Right lung (tissue), 5 donors: ENCODE results near the gene NOD2. TPM values are rescaled to one million over a fixed set of nuclear protein-coding genes. Genes with fewer than 3 reads are reported as not detected.

Experiments used
- DNase-seq, 2 donors: peaks; one replicate each; pipeline ENCODE4 v3.0.0-alpha.2; 2013
- polyA plus RNA-seq, 5 donors: library from polyadenylated mRNA; unstranded; fragments of 120-200 nt; gene quantifications; one replicate each; pipeline versions ENCODE4 v1.2.1 to v1.2.3, GENCODE V29; 2013; ENCODE audit warnings: inconsistent platforms in 1 of 5, low replicate concordance in 1 of 5; ENCODE audit not compliant: insufficient read length in 5 of 5, insufficient read depth in 1 of 5

The NOD2 gene
- polyA plus RNA-seq, 5 donors: 0.98 to 1.5 (median 1.0) TPM

- DNase-seq: peak; percentile 99 to 100
These were observed 48.6 kb downstream of the NOD2 start, which contains the start of gene CYLD for GRCh38 chr16:50741781-50742575. Gene CYLD, plus strand, starts transcription at chr16:50742086. Its CDS starts 7,613 bp downstream, at chr16:50749699.

DNA sequence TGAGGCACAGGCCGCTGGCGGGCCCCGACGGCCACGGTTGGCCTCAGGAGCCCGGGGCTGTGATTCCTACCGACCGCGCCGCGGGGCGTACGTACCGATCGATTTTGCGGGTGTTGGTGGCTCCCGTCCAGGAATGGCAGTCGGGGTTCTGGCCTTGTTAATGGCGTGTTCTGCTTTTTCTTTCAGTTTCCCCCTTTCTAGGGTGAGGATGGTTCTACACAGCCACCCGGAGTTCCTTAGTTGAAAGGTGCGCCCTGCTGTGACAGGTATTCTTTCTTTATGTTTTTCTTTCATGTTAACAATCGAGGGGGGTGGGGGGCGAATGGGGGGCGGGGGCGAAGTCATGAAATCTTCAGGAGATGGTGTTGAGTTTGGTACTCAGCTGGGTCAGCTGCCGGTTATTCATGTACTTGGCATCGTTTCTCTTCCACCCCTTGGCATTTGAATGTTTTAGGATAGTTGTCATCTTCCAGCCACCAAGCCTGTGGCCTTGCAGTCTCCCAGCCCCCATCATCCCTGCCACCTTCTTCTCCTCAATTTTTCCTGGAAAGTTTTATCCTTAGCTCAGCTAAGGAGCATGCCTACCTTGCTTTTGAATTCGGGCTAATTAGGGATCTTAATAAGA lies 49.3 kb downstream of the NOD2 start:
- DNase-seq: peak in 1 of 2 donors; percentile 28

GRCh38 chr16:50743581-50744225 lies 50.3 kb downstream of the NOD2 start:
- DNase-seq: no peak

DNA sequence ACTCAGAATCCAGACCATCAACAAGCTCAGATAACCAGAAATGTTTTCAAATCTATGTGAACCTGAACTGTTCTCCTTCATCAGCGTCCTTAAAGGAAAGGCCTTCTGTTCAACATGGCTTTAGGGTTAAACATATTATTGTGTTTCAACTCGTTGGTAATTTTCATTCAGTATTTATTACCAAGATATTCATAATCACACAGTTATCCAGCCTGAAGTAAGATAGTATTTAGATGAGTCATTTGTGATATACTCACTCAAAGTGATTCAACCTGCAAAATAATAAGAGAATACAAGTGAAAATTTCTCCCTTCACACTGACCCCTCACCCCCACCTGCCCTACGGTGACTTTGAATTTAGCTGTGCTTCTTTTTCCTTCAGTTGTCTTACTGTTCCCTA lies 51.5 kb downstream of the NOD2 start:
- DNase-seq: no peak

DNA sequence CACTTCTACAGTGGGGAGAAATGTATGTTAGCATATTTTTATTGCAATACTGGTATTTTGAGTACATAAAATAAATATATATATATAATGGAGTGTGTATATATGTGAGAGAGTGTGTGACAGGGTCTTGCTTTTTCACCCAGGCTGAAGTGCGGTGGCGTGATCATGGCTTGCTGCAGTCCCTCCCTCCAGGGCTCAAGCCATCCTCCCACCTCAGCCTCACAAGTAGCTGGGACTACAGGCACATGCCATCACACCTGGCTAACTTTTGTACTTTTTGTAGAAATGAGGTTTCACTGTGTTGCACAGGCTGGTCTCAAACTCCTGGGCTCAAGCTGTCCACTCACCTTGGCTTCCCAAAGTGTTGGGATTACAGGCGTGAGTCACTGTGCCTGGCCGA lies 52.5 kb downstream of the NOD2 start:
- no peak for DNase-seq

DNA sequence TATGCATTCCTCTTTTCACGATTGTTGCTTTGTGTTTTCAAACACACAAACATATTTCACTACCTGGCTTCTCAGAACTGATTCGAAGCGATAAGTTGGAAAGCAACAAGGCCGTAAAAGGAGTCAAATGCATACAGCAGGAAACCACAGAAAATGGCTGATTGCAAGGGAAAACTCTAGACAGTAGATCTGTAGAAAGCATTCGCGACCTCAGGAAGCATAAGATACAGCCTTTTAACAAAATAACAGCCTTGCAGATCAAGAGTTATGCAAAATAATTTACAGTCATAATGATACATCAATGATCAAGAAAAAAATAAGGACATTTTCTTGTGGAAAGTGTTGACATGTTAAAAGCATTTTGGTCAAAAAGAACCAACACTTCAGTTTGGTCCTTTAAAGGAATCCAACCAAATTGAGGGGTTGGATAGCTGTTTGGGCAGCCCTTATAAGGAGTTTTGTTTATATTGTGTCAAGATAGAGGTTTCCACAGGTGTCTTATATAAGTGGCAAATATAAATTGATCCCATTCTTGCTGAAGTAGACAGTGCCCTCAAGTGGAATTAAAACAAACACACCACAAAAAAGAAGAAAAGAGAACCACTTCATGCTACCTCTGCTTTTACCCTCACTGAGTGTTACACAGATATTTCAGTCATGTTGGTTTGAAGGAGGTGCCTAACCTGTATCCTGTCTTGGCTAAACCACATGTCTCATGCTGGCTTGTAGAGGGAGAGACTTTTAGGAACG lies 54.0 kb downstream of the NOD2 start:
- DNase-seq: peak in 1 of 2 donors; percentile 12

DNA sequence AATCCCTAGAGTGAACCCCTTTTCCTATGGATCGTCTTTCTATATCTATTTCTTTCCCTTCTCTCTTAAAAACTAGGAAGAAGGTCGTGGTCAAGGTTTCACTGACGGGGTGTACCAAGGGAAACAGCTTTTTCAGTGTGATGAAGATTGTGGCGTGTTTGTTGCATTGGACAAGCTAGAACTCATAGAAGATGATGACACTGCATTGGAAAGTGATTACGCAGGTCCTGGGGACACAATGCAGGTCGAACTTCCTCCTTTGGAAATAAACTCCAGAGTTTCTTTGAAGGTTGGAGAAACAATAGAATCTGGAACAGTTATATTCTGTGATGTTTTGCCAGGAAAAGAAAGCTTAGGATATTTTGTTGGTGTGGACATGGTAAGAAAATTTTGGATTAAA lies 58.1 kb downstream of the NOD2 start:
- DNase-seq: no peak

GRCh38 chr16:50752471-50753235 lies 59.2 kb downstream of the NOD2 start:
- DNase-seq: no peak

- no peak for DNase-seq
These were observed 63.1 kb downstream of the NOD2 start for GRCh38 chr16:50756473-50756872.

DNA sequence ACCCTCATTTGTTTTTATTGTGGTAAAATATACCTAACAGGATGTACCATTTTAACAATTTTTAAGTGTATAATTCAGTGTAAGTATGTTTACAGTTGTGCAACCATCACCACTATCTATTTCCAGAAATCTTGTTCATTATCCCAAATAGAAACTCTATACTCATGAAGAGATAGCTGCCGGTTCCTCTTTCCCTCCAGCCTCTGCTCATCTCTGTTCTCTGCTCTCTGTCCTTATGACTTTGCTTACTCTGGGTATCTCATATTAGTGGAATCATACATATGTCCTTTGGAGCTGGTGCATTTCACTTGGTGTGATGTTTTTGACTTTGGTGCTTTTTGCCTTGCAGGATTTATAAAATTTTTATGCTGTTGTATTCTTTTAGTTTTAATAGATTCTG lies 67.9 kb downstream of the NOD2 start:
- no peak for DNase-seq

GRCh38 chr16:50762241-50762640 lies 68.8 kb downstream of the NOD2 start:
- no peak for DNase-seq

DNA sequence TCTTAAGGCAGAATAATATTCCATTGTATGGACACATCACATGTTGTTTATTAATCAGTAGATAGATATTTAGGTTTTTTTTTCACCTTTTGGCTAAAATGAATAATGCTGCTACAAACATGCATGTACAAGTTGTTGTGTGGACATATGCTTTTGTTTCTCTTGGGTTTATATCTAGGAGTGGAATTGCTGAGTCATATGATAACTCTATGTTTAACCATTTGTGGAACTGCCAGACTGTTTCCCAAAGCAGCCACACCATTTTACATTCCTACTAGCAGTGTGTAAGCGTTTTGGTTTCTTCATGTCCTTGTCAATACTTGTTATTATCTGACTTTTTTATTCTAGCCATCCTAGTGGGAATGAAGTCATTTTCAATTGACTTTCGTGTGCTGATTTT lies 69.8 kb downstream of the NOD2 start:
- no peak for DNase-seq

DNA sequence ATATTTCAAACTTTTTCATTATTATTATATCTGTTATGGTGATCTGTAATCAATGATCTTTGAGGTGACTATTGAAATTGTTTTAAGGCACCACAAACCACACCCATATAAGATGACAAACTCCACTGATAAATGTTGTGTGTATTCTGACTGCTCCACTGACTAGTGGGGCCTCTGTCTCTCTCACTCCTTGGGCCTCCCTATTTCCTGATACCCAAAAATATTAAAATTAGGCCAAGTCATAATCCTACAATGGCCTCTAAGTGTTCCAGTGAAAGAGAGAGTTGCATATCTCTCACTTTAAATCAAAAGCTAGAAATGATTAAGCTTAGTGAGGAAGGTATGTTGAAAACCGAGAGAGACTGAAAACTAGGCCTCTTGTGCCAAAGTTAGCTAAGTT lies 71.9 kb downstream of the NOD2 start:
- no peak for DNase-seq

GRCh38 chr16:50765861-50766260 lies 72.5 kb downstream of the NOD2 start:
- no peak for DNase-seq

- no peak for DNase-seq
These were observed 73.8 kb downstream of the NOD2 start for GRCh38 chr16:50767197-50767596.

GRCh38 chr16:50771366-50771765 lies 78.0 kb downstream of the NOD2 start:
- DNase-seq: no peak

DNA sequence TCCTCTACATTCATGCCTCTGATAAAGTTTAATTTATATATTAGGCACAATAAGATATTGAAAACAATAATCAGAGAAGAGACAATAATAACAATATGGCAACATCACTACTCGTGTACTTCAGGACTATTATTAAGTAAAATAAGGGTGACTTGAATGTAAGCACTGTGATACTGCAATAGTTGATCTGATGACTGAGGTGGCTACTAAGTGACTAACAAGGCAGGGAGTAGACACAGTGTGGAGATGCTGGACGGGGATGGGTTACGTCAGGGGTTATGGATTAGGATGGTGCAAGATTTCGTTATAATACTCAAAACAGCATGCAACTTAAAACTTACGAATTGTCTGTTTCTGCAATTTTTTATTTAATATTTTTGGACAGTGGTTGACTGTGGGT lies 81.0 kb downstream of the NOD2 start:
- DNase-seq: no peak

- DNase-seq: no peak
These were observed 81.6 kb downstream of the NOD2 start for GRCh38 chr16:50774960-50775359.

DNA sequence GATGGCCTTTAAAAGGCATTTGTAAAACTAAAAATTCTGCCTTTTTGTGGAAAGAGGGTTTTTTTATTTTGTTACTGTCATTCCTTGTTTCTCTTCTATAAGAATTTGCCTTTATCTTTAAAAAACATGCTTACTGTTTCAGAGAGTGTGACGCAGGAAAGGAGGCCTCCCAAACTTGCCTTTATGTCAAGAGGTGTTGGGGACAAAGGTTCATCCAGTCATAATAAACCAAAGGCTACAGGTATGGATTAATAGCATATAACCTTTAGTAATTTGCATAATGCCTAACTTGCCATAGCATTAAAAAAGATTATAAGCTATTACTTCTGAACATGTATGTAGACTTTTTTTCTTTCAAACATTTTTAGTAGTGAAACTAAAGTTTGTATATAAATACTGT lies 82.6 kb downstream of the NOD2 start:
- no peak for DNase-seq

GRCh38 chr16:50778284-50779163 lies 85.1 kb downstream of the NOD2 start:
- DNase-seq: no peak
